Caco-2 (cell line): Measurements from ENCODE around the gene POLR1H. TPM values are rescaled to one million over a fixed set of nuclear protein-coding genes. Genes with fewer than 3 reads are reported as not detected.

Experiments
- BruUV-seq: library from RNA; stranded (reverse); fragments of 400-500 nt; replicated peaks from 2 replicates; lab custom pipeline; 2021; lab: Mats Ljungman, UMichigan
- CTCF ChIA-PET: fragments of 300-600 bp; sonication (Branson Sonifier 250); formaldehyde crosslinking; loops from one replicate; lab custom pipeline; 2022; ENCODE audit warnings: antibody characterized with exemption; lab: Charles Lee
- POLR2A ChIA-PET: fragments of 300-600 bp; sonication (Branson Sonifier 250); formaldehyde crosslinking; loops from one replicate; lab custom pipeline; 2022; ENCODE audit warnings: antibody characterized with exemption; lab: Charles Lee
- DNase-seq, 2 experiments: peaks; one replicate each; pipeline versions ENCODE4 v3.0.0 to v3.0.0-alpha.2; 2020 to 2022
- H3K27me3 ChIP-seq: replicated peaks from 2 replicates; pipeline ENCODE4 v1.6.0; 2011; ENCODE audit warnings: low read length; ENCODE audit not compliant: control insufficient read depth, insufficient read depth
- H3K36me3 ChIP-seq: 2 replicates; pipeline ENCODE4 v1.5.1; 2011; ENCODE audit warnings: low read length; ENCODE audit not compliant: control insufficient read depth, insufficient read depth
- H3K4me1 ChIP-seq: fragments of 250-450 bp; sonication (Bioruptor Pico); 2 replicates; pipeline ENCODE4 v1.5.1; 2020; ENCODE audit warnings: mild to moderate bottlenecking
- H3K4me3 ChIP-seq: 2 replicates; pipeline ENCODE4 v1.5.1; 2011; ENCODE audit warnings: low read depth, mild to moderate bottlenecking, control low read depth, low read length
- H3K9me3 ChIP-seq: fragments of 250-450 bp; sonication (Bioruptor Pico); 2 replicates; pipeline ENCODE4 v1.5.1; 2020; ENCODE audit warnings: mild to moderate bottlenecking, moderate library complexity
- H3K27ac Mint-ChIP-seq: one replicate; pipeline ENCODE4 v1.8.0; 2022; ENCODE audit warnings: mixed read lengths; ENCODE audit not compliant: unreplicated experiment
- H3K27me3 Mint-ChIP-seq: one replicate; pipeline ENCODE4 v1.8.0; 2022; ENCODE audit warnings: mixed read lengths; ENCODE audit not compliant: insufficient read depth, unreplicated experiment
- H3K36me3 Mint-ChIP-seq: one replicate; pipeline ENCODE4 v1.8.0; 2022; ENCODE audit warnings: mild to moderate bottlenecking, mixed read lengths; ENCODE audit not compliant: insufficient read depth, unreplicated experiment
- H3K4me1 Mint-ChIP-seq: one replicate; pipeline ENCODE4 v1.8.0; 2022; ENCODE audit warnings: low read depth, mixed read lengths; ENCODE audit not compliant: unreplicated experiment
- H3K4me3 Mint-ChIP-seq: one replicate; pipeline ENCODE4 v1.8.0; 2022; ENCODE audit warnings: mild to moderate bottlenecking, moderate library complexity, mixed read lengths; ENCODE audit not compliant: unreplicated experiment
- H3K9me3 Mint-ChIP-seq: one replicate; pipeline ENCODE4 v1.8.0; 2022; ENCODE audit warnings: mixed read lengths; ENCODE audit not compliant: unreplicated experiment
- intact Hi-C: fragments of 100-400 bp; cut with micrococcal nuclease; formaldehyde crosslinking; loops from one replicate; pipeline ENCODE4 v1.10.0; 2022; ENCODE audit not compliant: unreplicated experiment
- total RNA-seq: library from RNA; stranded (reverse); gene quantifications from 2 replicates; pipeline ENCODE4 v1.2.3, GENCODE V29; 2022
- TF ChIP-seq, protein P1 (sequence below), 2 experiments: fragments of 200-600 bp in 1 of 2; IDR thresholded peaks; 1 replicate in 1 of 2; 2 replicates in 1 of 2; pipeline versions ENCODE4 v1.5.1 to v1.8.0; 2011 to 2022; ENCODE audit warnings: antibody characterized with exemption in 1 of 2, control low read depth in 1 of 2, inconsistent platforms in 1 of 2, low read depth in 1 of 2, low read length in 1 of 2, mild to moderate bottlenecking in 1 of 2, moderate library complexity in 1 of 2; ENCODE audit not compliant: insufficient read depth in 1 of 2, severe bottlenecking in 1 of 2, unreplicated experiment in 1 of 2

POLR1H gene
- total RNA-seq, 1 experiment from 2014 or later: 27.6 TPM

DNA sequence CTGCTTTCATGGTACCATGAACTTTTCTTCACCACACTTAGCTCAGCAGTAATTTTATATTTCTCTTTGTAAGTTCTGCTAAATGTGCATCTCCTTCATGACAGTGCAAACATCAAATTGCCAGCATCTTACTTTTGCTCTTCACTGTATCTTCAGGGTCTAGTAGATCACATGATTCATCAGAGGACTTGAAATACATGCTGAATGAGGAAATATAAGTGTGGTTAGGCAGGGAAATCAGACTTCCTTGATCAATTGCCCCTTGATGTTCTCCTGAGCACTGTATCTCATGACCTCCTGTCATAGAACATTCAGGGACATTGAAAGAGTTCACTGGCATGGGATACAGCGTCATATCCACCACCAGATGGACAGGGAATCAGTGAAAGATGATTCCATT, 25.3 kb upstream of the POLR1H start:
- H3K27me3 ChIP-seq: no peaks in the 10 kb centered on the region
- BruUV-seq: no TSS peak
- H3K36me3 ChIP-seq: no peaks in the 10 kb centered on the region
- intact Hi-C loops: no loop called here
- no peaks in the 10 kb centered on the region for H3K36me3 Mint-ChIP-seq
- no peaks in the 10 kb centered on the region for H3K4me1 ChIP-seq
- no peaks in the 10 kb centered on the region for H3K4me1 Mint-ChIP-seq
- DNase-seq: no peak
- CTCF ChIA-PET: no interaction called here
- POLR2A ChIA-PET: no interaction called here
- no peak overlapping the region for H3K4me3 ChIP-seq
- H3K9me3 Mint-ChIP-seq: no peaks in the 10 kb centered on the region
- H3K9me3 ChIP-seq: no peaks in the 10 kb centered on the region
- TF ChIP-seq, protein P1, sequence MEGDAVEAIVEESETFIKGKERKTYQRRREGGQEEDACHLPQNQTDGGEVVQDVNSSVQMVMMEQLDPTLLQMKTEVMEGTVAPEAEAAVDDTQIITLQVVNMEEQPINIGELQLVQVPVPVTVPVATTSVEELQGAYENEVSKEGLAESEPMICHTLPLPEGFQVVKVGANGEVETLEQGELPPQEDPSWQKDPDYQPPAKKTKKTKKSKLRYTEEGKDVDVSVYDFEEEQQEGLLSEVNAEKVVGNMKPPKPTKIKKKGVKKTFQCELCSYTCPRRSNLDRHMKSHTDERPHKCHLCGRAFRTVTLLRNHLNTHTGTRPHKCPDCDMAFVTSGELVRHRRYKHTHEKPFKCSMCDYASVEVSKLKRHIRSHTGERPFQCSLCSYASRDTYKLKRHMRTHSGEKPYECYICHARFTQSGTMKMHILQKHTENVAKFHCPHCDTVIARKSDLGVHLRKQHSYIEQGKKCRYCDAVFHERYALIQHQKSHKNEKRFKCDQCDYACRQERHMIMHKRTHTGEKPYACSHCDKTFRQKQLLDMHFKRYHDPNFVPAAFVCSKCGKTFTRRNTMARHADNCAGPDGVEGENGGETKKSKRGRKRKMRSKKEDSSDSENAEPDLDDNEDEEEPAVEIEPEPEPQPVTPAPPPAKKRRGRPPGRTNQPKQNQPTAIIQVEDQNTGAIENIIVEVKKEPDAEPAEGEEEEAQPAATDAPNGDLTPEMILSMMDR (IDR thresholded peaks at IDR 0.05; ENCODE audit: insufficient read depth in 1 of 2, low read depth in 1 of 2, low read length in 1 of 2, severe bottlenecking in 1 of 2, unreplicated experiment in 1 of 2): no peak
- no peak overlapping the region for H3K4me3 Mint-ChIP-seq
- no peaks in the 10 kb centered on the region for H3K27me3 Mint-ChIP-seq
- H3K27ac Mint-ChIP-seq: no peak overlapping the region

DNA sequence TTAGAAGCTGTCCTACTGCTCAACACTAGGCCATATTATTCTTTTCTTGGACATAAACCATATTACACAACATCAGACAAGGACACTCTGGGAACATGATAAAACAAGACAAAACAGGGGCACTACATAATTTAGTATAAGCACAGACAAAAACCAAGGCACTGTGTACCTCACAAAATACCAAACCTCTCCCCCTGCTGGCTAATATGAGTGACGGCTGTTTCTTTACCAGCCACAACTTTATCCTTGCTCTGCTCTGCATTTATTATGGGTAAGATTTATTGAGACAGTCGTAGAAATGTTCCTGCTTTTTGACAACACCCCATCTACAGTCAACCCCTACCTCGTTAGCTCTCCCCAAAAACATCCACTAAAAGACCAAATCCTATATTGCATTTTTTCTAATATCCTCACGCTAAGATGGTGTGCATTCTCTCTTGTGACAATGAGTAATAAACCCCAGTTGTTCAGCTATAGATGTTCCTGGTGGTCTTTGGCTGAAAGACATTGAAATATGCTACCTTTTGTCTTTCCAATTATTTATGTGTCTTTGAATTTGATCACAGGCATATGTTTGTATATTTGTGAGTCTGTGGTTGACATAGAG, 23.8 kb upstream of the POLR1H start:
- Mint-ChIP-seq H3K27me3 (no peaks in the 10 kb centered on the region), H3K27ac (no peak overlapping the region), H3K4me3 (no peak overlapping the region), H3K4me1 (no peaks in the 10 kb centered on the region), H3K9me3 (no peaks in the 10 kb centered on the region), H3K36me3 (no peaks in the 10 kb centered on the region)
- Histone ChIP-seq H3K36me3 (no peaks in the 10 kb centered on the region), H3K27me3 (no peaks in the 10 kb centered on the region), H3K4me3 (no peak overlapping the region), H3K9me3 (no peaks in the 10 kb centered on the region), H3K4me1 (no peaks in the 10 kb centered on the region)
- no TSS peak for BruUV-seq
- TF ChIP-seq, protein P1 (IDR thresholded peaks at IDR 0.05; ENCODE audit: insufficient read depth in 1 of 2, low read depth in 1 of 2, low read length in 1 of 2, severe bottlenecking in 1 of 2, unreplicated experiment in 1 of 2): peak; percentile 57 to 63
- ChIA-PET POLR2A (no interaction called here), CTCF (interaction anchor here (0.6 to 1.0 kb wide), 4 partner anchors 8 to 189 kb away, joined by 3 read pairs; partner anchors contain the start of gene POLR1H)
- intact Hi-C loops: loop anchor here (1.0 kb wide), 1 partner anchor 189 kb away; no protein-coding TSS in a partner anchor
- DNase-seq: peak in 1 of 2 experiments; percentile 11

DNA sequence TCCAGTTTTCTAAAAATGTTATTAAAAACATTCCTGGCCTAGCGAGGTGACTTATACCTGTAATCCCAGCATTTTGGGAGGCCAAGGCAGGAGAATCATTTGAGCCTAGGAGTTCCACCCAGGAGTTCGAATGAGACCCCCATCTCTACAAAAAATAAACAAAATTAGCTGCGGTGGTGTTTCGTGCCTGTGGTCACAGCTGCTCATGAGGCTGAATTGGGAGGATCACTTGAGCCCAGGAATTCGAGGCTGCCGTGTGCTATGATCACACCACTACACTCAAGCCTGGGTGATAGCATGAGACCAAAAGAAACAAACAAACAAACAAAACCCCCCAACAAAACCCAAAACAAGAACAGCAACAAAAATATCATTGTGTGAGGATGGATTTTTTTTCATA, 19.8 kb upstream of the POLR1H start:
- BruUV-seq: no TSS peak
- CTCF ChIA-PET: no interaction called here
- H3K27me3 Mint-ChIP-seq: no peaks in the 10 kb centered on the region

More for the DNA sequence above, 19.8 kb upstream of the POLR1H start:
- Histone ChIP-seq H3K9me3 (no peaks in the 10 kb centered on the region), H3K36me3 (no peaks in the 10 kb centered on the region), H3K27me3 (no peaks in the 10 kb centered on the region), H3K4me1 (no peaks in the 10 kb centered on the region), H3K4me3 (no peak overlapping the region)
- Mint-ChIP-seq H3K36me3 (no peaks in the 10 kb centered on the region), H3K27ac (no peak overlapping the region), H3K4me3 (no peak overlapping the region), H3K9me3 (no peaks in the 10 kb centered on the region), H3K4me1 (no peaks in the 10 kb centered on the region)
- no peak for DNase-seq
- intact Hi-C loops: no loop called here
- POLR2A ChIA-PET: no interaction called here
- TF ChIP-seq, protein P1 (IDR thresholded peaks at IDR 0.05; ENCODE audit: insufficient read depth in 1 of 2, low read depth in 1 of 2, low read length in 1 of 2, severe bottlenecking in 1 of 2, unreplicated experiment in 1 of 2): no peak
